Astrocyte (in vitro differentiated cells and primary cell): ENCODE measurements around the gene CXADR. TPM values are rescaled to one million over a fixed set of nuclear protein-coding genes. Genes with fewer than 3 reads are reported as not detected.
A peak's percentile ranks its signal among the peaks of the same experiment; 100 is the strongest.

Experiments
- DNase-seq: peaks from one replicate; pipeline ENCODE4 v3.0.0-alpha.2; 2010; ENCODE audit warnings: low read depth
- FAIRE-seq: peaks from 2 replicates; lab custom pipeline; 2011; peaks lifted over from hg19 to GRCh38; lab: Jason Lieb, UNC
- H2AFZ ChIP-seq: 2 replicates; pipeline ENCODE4 v1.6.0; 2012; ENCODE audit warnings: low read depth, low read length, inconsistent platforms
- H3K27ac ChIP-seq: 2 replicates; pipeline ENCODE4 v1.5.1; 2011; ENCODE audit warnings: low read depth, low read length, inconsistent platforms
- H3K27me3 ChIP-seq: 2 replicates; pipeline ENCODE4 v1.6.0; 2011; ENCODE audit warnings: low read length, inconsistent platforms; ENCODE audit not compliant: insufficient read depth
- H3K36me3 ChIP-seq: 2 replicates; pipeline ENCODE4 v1.5.1; 2011; ENCODE audit warnings: low read length, inconsistent platforms; ENCODE audit not compliant: insufficient read depth
- H3K4me1 ChIP-seq: 2 replicates; pipeline ENCODE4 v1.5.1; 2011; ENCODE audit warnings: low read length, inconsistent platforms; ENCODE audit not compliant: insufficient read depth
- H3K4me2 ChIP-seq: 2 replicates; pipeline ENCODE4 v1.6.0; 2012; ENCODE audit warnings: low read length, inconsistent platforms
- H3K4me3 ChIP-seq: 2 replicates; pipeline ENCODE4 v1.5.1; 2011; ENCODE audit warnings: low read depth, mild to moderate bottlenecking, low read length, inconsistent platforms; ENCODE audit not compliant: insufficient read depth
- H3K79me2 ChIP-seq: 2 replicates; pipeline ENCODE4 v1.6.0; 2012; ENCODE audit warnings: mild to moderate bottlenecking, low read length, inconsistent platforms; ENCODE audit not compliant: insufficient read depth
- H3K9ac ChIP-seq: 2 replicates; pipeline ENCODE4 v1.6.0; 2012; ENCODE audit warnings: mild to moderate bottlenecking, low read length, inconsistent platforms
- H3K9me3 ChIP-seq: 2 replicates; pipeline ENCODE4 v1.5.1; 2012; ENCODE audit warnings: low read depth, mild to moderate bottlenecking, low read length, inconsistent platforms; ENCODE audit not compliant: insufficient read depth
- H4K20me1 ChIP-seq: 2 replicates; pipeline ENCODE4 v1.6.0; 2012; ENCODE audit warnings: low read length, inconsistent platforms; ENCODE audit not compliant: insufficient read depth
- H3K27ac Mint-ChIP-seq: one replicate; pipeline ENCODE4 v1.8.0; 2021; ENCODE audit warnings: mild to moderate bottlenecking, mixed read lengths; ENCODE audit not compliant: unreplicated experiment
- H3K27me3 Mint-ChIP-seq: one replicate; pipeline ENCODE4 v1.8.0; 2021; ENCODE audit warnings: low read depth, mixed read lengths; ENCODE audit not compliant: unreplicated experiment
- H3K36me3 Mint-ChIP-seq: one replicate; pipeline ENCODE4 v1.8.0; 2021; ENCODE audit warnings: low read depth, mixed read lengths; ENCODE audit not compliant: unreplicated experiment
- H3K4me1 Mint-ChIP-seq: one replicate; pipeline ENCODE4 v1.8.0; 2021; ENCODE audit warnings: low read depth, mixed read lengths; ENCODE audit not compliant: unreplicated experiment
- H3K4me3 Mint-ChIP-seq: one replicate; pipeline ENCODE4 v1.8.0; 2021; ENCODE audit warnings: mild to moderate bottlenecking, moderate library complexity, mixed read lengths; ENCODE audit not compliant: unreplicated experiment
- H3K9me3 Mint-ChIP-seq: one replicate; pipeline ENCODE4 v1.8.0; 2021; ENCODE audit warnings: mild to moderate bottlenecking, mixed read lengths; ENCODE audit not compliant: unreplicated experiment
- EZH2 ChIP-seq: IDR thresholded peaks from 2 replicates; pipeline ENCODE4 v1.6.1; 2012; ENCODE audit warnings: mild to moderate bottlenecking, low read length, inconsistent platforms; ENCODE audit not compliant: insufficient read depth
- total RNA-seq: library from RNA; stranded (reverse); gene quantifications from 2 replicates; pipeline ENCODE4 v1.2.1, GENCODE V29; 2021
- TF ChIP-seq, protein P1 (sequence below): IDR thresholded peaks from 2 replicates; pipeline ENCODE4 v1.5.1; 2011; ENCODE audit warnings: low read depth, mild to moderate bottlenecking, inconsistent platforms, low read length, moderate library complexity; ENCODE audit not compliant: insufficient read depth

CXADR gene
- total RNA-seq, 1 donor from 2014 or later: 30.6 TPM

DNA sequence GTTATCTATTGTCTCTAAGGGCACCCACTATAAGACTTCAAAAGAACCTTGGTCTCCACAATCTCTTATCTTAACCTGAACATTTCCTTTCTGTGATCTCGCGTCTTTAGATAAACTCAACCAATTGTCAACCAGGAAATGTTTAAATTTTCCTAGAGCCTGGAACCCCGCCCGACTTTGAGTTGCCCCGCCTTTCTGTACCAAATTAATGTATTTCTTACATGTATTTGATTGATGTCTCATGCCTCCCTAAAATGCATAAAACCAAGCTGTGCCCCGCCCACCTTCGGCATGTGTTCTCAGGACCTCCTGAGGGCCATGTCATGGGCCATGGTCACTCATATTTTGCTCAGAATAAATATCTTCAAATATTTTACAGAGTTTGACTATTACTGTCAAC is 5.9 kb upstream of the CXADR start:
- no peak overlapping the region for H3K27ac ChIP-seq
- DNase-seq (no peak), FAIRE-seq (no peak)
- TF ChIP-seq, protein P1, sequence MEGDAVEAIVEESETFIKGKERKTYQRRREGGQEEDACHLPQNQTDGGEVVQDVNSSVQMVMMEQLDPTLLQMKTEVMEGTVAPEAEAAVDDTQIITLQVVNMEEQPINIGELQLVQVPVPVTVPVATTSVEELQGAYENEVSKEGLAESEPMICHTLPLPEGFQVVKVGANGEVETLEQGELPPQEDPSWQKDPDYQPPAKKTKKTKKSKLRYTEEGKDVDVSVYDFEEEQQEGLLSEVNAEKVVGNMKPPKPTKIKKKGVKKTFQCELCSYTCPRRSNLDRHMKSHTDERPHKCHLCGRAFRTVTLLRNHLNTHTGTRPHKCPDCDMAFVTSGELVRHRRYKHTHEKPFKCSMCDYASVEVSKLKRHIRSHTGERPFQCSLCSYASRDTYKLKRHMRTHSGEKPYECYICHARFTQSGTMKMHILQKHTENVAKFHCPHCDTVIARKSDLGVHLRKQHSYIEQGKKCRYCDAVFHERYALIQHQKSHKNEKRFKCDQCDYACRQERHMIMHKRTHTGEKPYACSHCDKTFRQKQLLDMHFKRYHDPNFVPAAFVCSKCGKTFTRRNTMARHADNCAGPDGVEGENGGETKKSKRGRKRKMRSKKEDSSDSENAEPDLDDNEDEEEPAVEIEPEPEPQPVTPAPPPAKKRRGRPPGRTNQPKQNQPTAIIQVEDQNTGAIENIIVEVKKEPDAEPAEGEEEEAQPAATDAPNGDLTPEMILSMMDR: no peak
- TF ChIP-seq EZH2: no peak
- H3K36me3 Mint-ChIP-seq: no peaks in the 10 kb centered on the region
- no peak overlapping the region for H3K4me3 ChIP-seq
- H2AFZ ChIP-seq: no peak overlapping the region
- H3K9me3 Mint-ChIP-seq: peaks cover 1% of the 10 kb centered on the region
- no peaks in the 10 kb centered on the region for H3K9me3 ChIP-seq
- no peaks in the 10 kb centered on the region for H3K79me2 ChIP-seq
- H3K27ac Mint-ChIP-seq: no peak overlapping the region
- no peak overlapping the region for H3K4me3 Mint-ChIP-seq
- H3K9ac ChIP-seq: no peak overlapping the region
- H4K20me1 ChIP-seq: no peaks in the 10 kb centered on the region
- no peak overlapping the region for H3K4me2 ChIP-seq
- H3K27me3 ChIP-seq: peaks cover 7% of the 10 kb centered on the region
- peaks cover under 1% of the 10 kb centered on the region for H3K4me1 Mint-ChIP-seq
- peaks cover 5% of the 10 kb centered on the region for H3K4me1 ChIP-seq
- H3K36me3 ChIP-seq: no peaks in the 10 kb centered on the region
- H3K27me3 Mint-ChIP-seq: no peaks in the 10 kb centered on the region

DNA sequence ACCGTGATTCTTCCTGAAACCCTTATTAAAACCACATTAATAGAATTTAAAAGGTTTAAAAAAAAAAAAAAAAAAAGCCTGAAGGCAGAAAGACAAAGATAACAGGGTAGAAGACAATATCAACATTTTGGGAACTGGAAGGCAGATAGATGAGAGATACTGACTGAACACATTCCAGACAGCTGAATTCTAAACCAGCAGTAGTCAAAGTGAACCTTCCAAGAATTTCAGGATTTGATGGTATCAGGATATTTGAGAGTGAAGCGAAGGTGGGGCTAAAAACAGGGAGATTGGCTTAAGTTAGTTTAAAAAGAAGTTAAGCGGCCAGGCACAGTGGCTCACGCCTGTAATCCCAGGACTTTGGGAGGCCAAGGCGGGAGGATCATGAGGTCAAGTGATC is 5.3 kb upstream of the CXADR start:
- no peak overlapping the region for H2AFZ ChIP-seq
- H3K9ac ChIP-seq: no peak overlapping the region
- H4K20me1 ChIP-seq: no peaks in the 10 kb centered on the region
- no peak overlapping the region for H3K27ac Mint-ChIP-seq
- no peak overlapping the region for H3K4me3 Mint-ChIP-seq
- no peak for FAIRE-seq
- no peaks in the 10 kb centered on the region for H3K36me3 Mint-ChIP-seq
- no peak for DNase-seq
- TF ChIP-seq EZH2: no peak
- TF ChIP-seq, protein P1: no peak
- H3K27ac ChIP-seq: no peak overlapping the region
- no peaks in the 10 kb centered on the region for H3K36me3 ChIP-seq
- peaks cover 1% of the 10 kb centered on the region for H3K9me3 Mint-ChIP-seq
- H3K9me3 ChIP-seq: no peaks in the 10 kb centered on the region
- no peak overlapping the region for H3K4me3 ChIP-seq
- peaks cover 9% of the 10 kb centered on the region for H3K4me1 ChIP-seq
- H3K27me3 ChIP-seq: peaks cover 11% of the 10 kb centered on the region
- H3K4me2 ChIP-seq: no peak overlapping the region
- no peaks in the 10 kb centered on the region for H3K27me3 Mint-ChIP-seq
- no peaks in the 10 kb centered on the region for H3K79me2 ChIP-seq
- peaks cover 4% of the 10 kb centered on the region for H3K4me1 Mint-ChIP-seq

DNA sequence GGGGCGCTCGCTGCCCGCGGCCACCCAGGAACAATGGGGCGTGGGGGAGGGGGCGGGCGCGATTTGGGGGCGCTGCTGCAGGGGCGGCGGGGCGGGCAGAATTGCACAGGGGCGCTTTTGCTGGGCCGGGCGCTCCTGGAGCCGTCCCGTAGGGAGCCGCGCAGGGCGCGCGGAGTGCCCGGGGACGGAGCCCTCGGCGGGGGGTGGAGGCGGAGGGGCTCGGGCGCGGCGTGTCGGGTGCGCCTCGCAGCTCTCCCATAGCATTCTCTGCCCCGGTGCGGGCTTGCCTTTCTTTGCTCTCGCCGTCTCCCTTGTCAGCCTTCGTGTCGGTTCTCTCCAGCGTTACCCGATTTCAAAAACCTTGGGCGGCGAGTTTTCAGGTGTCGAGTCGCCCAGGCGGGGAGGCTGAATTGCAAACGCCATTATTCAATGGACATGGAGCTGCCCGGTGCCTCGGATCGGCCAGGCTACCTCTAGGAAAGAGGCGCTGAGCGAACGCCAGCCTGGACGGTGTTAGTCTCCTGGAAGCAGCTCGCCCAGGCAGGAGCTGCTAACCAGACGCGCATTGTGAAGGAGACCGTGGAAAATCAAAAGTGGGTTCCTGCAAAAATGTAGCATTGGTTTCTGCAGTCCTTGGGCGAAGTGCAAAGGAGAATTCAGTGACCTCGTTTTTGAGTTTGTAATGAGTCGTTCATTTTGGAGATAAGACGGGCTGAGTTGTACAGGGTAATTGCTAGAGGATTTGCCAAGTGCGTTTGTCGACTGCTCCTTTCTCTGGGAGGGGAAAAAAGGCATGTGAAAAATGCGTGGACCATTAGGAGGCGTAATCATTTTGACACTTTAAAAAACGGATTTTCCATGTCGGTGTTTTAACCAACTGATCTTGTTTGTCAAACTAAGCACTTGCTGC is 626 bp downstream of the CXADR start:
- DNase-seq (peak; percentile 50), FAIRE-seq (peak; percentile 37)
- Histone ChIP-seq H3K79me2 (no peaks in the 10 kb centered on the region), H3K4me2 (peak overlapping the region; percentile 99), H3K4me1 (peaks cover 22% of the 10 kb centered on the region), H3K36me3 (no peaks in the 10 kb centered on the region), H4K20me1 (no peaks in the 10 kb centered on the region), H2AFZ (peak overlapping the region; percentile 93), H3K9ac (peak overlapping the region; percentile 66), H3K27ac (no peak overlapping the region), H3K9me3 (no peaks in the 10 kb centered on the region), H3K4me3 (peak overlapping the region; percentile 78), H3K27me3 (peaks cover 21% of the 10 kb centered on the region)
- peak overlapping the region; percentile 96 for H3K27ac Mint-ChIP-seq
- TF ChIP-seq, protein P1: no peak
- TF ChIP-seq EZH2: no peak
- no peaks in the 10 kb centered on the region for H3K36me3 Mint-ChIP-seq
- no peaks in the 10 kb centered on the region for H3K27me3 Mint-ChIP-seq
- H3K4me1 Mint-ChIP-seq: peaks cover 15% of the 10 kb centered on the region
- no peaks in the 10 kb centered on the region for H3K9me3 Mint-ChIP-seq
- peak overlapping the region; percentile 91 for H3K4me3 Mint-ChIP-seq
